AG04450 (cell line): ENCODE results near the gene MAP1A. TPM values are rescaled to one million over a fixed set of nuclear protein-coding genes. Genes with fewer than 3 reads are reported as not detected.

ENCODE experiments used
- CTCF ChIA-PET: fragments of 300-600, 350-600 bp; formaldehyde crosslinking; extraction: SDS; loops from one replicate; lab custom pipeline; 2022; ENCODE audit warnings: antibody characterized with exemption, inconsistent platforms; lab: Charles Lee
- POLR2A ChIA-PET: fragments of 350-600 bp; formaldehyde crosslinking; extraction: SDS; loops from one replicate; lab custom pipeline; 2021; ENCODE audit warnings: antibody characterized with exemption, inconsistent platforms; lab: Yijun Ruan, JAX
- DNase-seq: peaks from one replicate; pipeline ENCODE4 v3.0.0-alpha.2; 2011; ENCODE audit warnings: low read depth, low spot score
- H3K27ac ChIP-seq: one replicate; pipeline ENCODE4 v1.5.1; 2012; ENCODE audit warnings: low read depth, low read length, control low read depth
- H3K27me3 ChIP-seq: one replicate; pipeline ENCODE4 v1.6.0; 2012; ENCODE audit warnings: low read length; ENCODE audit not compliant: control insufficient read depth, insufficient read depth
- H3K4me3 ChIP-seq: 2 replicates; pipeline ENCODE4 v1.5.1; 2011; ENCODE audit warnings: mild to moderate bottlenecking, low read depth, low read length, control low read depth
- H3K9me3 ChIP-seq: 2 replicates; pipeline ENCODE4 v1.5.1; 2012; ENCODE audit warnings: low read length; ENCODE audit not compliant: control insufficient read depth, insufficient read depth
- polyA plus RNA-seq: library from polyadenylated mRNA; depleted of rRNA; stranded (reverse); fragments of >200 nt; gene quantifications from 2 replicates; pipeline ENCODE4 v1.2.3, GENCODE V29; 2011
- TF ChIP-seq, protein P1 (sequence below): IDR thresholded peaks from 2 replicates; pipeline ENCODE4 v1.5.1; 2011; ENCODE audit warnings: low read depth, low read length, control low read depth, inconsistent platforms

The MAP1A gene
- polyA plus RNA-seq, 1 experiment, result 48.5 TPM

- Histone ChIP-seq H3K9me3 (no peaks in the 10 kb centered on the region), H3K4me3 (no peak overlapping the region), H3K27ac (no peak overlapping the region), H3K27me3 (no peaks in the 10 kb centered on the region)
- POLR2A ChIA-PET, result no interaction called here
- CTCF ChIA-PET, result no interaction called here
- TF ChIP-seq, protein P1, sequence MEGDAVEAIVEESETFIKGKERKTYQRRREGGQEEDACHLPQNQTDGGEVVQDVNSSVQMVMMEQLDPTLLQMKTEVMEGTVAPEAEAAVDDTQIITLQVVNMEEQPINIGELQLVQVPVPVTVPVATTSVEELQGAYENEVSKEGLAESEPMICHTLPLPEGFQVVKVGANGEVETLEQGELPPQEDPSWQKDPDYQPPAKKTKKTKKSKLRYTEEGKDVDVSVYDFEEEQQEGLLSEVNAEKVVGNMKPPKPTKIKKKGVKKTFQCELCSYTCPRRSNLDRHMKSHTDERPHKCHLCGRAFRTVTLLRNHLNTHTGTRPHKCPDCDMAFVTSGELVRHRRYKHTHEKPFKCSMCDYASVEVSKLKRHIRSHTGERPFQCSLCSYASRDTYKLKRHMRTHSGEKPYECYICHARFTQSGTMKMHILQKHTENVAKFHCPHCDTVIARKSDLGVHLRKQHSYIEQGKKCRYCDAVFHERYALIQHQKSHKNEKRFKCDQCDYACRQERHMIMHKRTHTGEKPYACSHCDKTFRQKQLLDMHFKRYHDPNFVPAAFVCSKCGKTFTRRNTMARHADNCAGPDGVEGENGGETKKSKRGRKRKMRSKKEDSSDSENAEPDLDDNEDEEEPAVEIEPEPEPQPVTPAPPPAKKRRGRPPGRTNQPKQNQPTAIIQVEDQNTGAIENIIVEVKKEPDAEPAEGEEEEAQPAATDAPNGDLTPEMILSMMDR, result no peak
- no peak for DNase-seq
These were observed 6.2 kb downstream of the MAP1A start for GRCh38 chr15:43523646-43524045.

- no peaks in the 10 kb centered on the region for H3K27me3 ChIP-seq
- H3K4me3 ChIP-seq, result no peak overlapping the region
- ChIA-PET CTCF (no interaction called here), POLR2A (no interaction called here)
- H3K9me3 ChIP-seq, result no peaks in the 10 kb centered on the region
- no peak overlapping the region for H3K27ac ChIP-seq
- no peak for DNase-seq
- TF ChIP-seq, protein P1, result no peak
These were observed 6.9 kb downstream of the MAP1A start for GRCh38 chr15:43524254-43524845.

DNA sequence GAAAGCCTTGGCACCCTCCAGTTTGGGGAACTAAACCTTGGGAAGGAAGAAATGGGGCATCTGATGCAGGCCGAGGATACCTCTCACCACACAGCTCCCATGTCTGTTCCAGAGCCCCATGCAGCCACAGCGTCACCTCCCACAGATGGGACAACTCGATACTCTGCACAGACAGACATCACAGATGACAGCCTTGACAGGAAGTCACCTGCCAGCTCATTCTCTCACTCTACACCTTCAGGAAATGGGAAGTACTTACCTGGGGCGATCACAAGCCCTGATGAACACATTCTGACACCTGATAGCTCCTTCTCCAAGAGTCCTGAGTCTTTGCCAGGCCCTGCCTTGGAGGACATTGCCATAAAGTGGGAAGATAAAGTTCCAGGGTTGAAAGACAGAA is 7.7 kb downstream of the MAP1A start:
- no peak for DNase-seq
- TF ChIP-seq, protein P1, result no peak
- H3K27me3 ChIP-seq, result no peaks in the 10 kb centered on the region
- CTCF ChIA-PET, result no interaction called here
- POLR2A ChIA-PET, result no interaction called here
- no peak overlapping the region for H3K27ac ChIP-seq
- no peaks in the 10 kb centered on the region for H3K9me3 ChIP-seq
- H3K4me3 ChIP-seq, result no peak overlapping the region

DNA sequence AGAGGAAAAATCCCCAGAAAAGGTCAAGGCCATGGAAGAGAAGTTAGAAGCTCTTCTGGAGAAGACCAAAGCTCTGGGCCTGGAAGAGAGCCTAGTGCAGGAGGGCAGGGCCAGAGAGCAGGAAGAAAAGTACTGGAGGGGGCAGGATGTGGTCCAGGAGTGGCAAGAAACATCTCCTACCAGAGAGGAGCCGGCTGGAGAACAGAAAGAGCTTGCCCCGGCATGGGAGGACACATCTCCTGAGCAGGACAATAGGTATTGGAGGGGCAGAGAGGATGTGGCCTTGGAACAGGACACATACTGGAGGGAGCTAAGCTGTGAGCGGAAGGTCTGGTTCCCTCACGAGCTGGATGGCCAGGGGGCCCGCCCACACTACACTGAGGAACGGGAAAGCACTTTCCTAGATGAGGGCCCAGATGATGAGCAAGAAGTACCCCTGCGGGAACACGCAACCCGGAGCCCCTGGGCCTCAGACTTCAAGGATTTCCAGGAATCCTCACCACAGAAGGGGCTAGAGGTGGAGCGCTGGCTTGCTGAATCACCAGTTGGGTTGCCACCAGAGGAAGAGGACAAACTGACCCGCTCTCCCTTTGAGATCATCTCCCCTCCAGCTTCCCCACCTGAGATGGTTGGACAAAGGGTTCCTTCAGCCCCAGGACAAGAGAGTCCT is 9.0 kb downstream of the MAP1A start:
- ChIA-PET POLR2A (no interaction called here), CTCF (no interaction called here)
- TF ChIP-seq, protein P1, result no peak
- H3K27me3 ChIP-seq, result no peaks in the 10 kb centered on the region
- H3K27ac ChIP-seq, result no peak overlapping the region
- no peak overlapping the region for H3K4me3 ChIP-seq
- H3K9me3 ChIP-seq, result no peaks in the 10 kb centered on the region
- DNase-seq, result no peak

DNA sequence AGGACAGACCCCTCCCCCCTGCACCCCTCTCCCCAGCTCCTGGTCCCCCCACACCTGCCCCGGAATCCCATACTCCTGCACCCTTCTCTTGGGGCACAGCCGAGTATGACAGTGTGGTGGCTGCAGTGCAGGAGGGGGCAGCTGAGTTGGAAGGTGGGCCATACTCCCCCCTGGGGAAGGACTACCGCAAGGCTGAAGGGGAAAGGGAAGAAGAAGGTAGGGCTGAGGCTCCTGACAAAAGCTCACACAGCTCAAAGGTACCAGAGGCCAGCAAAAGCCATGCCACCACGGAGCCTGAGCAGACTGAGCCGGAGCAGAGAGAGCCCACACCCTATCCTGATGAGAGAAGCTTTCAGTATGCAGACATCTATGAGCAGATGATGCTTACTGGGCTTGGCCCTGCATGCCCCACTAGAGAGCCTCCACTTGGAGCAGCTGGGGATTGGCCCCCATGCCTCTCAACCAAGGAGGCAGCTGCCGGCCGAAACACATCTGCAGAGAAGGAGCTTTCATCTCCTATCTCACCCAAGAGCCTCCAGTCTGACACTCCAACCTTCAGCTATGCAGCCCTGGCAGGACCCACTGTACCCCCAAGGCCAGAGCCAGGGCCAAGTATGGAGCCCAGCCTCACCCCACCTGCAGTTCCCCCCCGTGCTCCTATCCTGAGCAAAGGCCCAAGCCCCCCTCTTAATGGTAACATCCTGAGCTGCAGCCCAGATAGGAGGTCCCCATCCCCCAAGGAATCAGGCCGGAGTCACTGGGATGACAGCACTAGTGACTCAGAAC is 9.8 kb downstream of the MAP1A start:
- H3K9me3 ChIP-seq, result no peaks in the 10 kb centered on the region
- no peak overlapping the region for H3K27ac ChIP-seq
- no peaks in the 10 kb centered on the region for H3K27me3 ChIP-seq
- POLR2A ChIA-PET, result no interaction called here
- DNase-seq, result no peak
- TF ChIP-seq, protein P1, result no peak
- no peak overlapping the region for H3K4me3 ChIP-seq
- CTCF ChIA-PET, result no interaction called here
